Esophagus squamous epithelium (tissue), 5 donors: ENCODE results near the gene TSTD1. TPM values are rescaled to one million over a fixed set of nuclear protein-coding genes. Genes with fewer than 3 reads are reported as not detected.

ENCODE experiments used
- DNase-seq: peaks from one replicate; lab custom pipeline; 2025; lab: John Stamatoyannopoulos, UW
- H3K27ac ChIP-seq, 4 donors: fragments of 200-600 bp; sonication (generic); one replicate each; pipeline ENCODE4 v1.5.1; 2016 to 2019; ENCODE audit warnings: mild to moderate bottlenecking in 1 of 4
- H3K27me3 ChIP-seq, 4 donors: fragments of 200-600 bp; sonication (generic); 1 replicate in 3 of 4; 2 replicates in 1 of 4; pipeline versions ENCODE4 v1.5.1 to v1.6.0; 2017 to 2021; ENCODE audit warnings: antibody characterized with exemption in 1 of 4
- H3K36me3 ChIP-seq, 3 donors: fragments of 200-600 bp; sonication (generic); one replicate each; pipeline ENCODE4 v1.5.1; 2016 to 2019
- H3K4me1 ChIP-seq, 3 donors: fragments of 200-600 bp; sonication (generic); one replicate each; pipeline ENCODE4 v1.5.1; 2017 to 2019
- H3K4me3 ChIP-seq, 4 donors: fragments of 200-600 bp; sonication (generic); 1 replicate in 3 of 4; 2 replicates in 1 of 4; pipeline ENCODE4 v1.5.1; 2016 to 2019; ENCODE audit warnings: mild to moderate bottlenecking in 2 of 4, moderate library complexity in 1 of 4
- H3K9me3 ChIP-seq, 3 donors: fragments of 200-600 bp; sonication (generic); one replicate each; pipeline ENCODE4 v1.5.1; 2016 to 2019
- POLR2A ChIP-seq, 4 donors: fragments of 450-650 bp; IDR thresholded peaks; one replicate each; pipeline ENCODE4 v1.6.1; 2017; ENCODE audit warnings: antibody characterized with exemption in 4 of 4, mild to moderate bottlenecking in 4 of 4, moderate library complexity in 3 of 4
- WGBS, 2 donors: methylation state at CpG; one replicate each; pipeline ENCODE4 v1.1.5; 2018; 5-methylcytosine and 5-hydroxymethylcytosine counted together
- intact Hi-C: fragments of 100-400 bp; cut with DNase I; formaldehyde crosslinking; loops from one replicate; pipeline ENCODE4 v1.15.0; 2022
- total RNA-seq, 4 donors: library from RNA; depleted of rRNA; stranded (reverse); fragments of >200 nt; gene quantifications; one replicate each; pipeline ENCODE4 v1.1.0, GENCODE V29; 2016
- TF ChIP-seq, protein P1 (sequence below), 6 experiments: fragments of 450-650 bp in 4 of 6; fragments of 200-600 bp in 2 of 6; sonication (generic) in 2 of 6; IDR thresholded peaks; one replicate each; pipeline ENCODE4 v1.5.1; 2016 to 2019; ENCODE audit warnings: antibody characterized with exemption in 6 of 6, mild to moderate bottlenecking in 4 of 6, moderate library complexity in 4 of 6
- donor health status: DM: yes; HTN: yes; CAD: no.

Gene TSTD1
- total RNA-seq, 4 donors from 2014 or later, result 69.3 to 99.0 (median 91.4) TPM

- intact Hi-C loops, result no loop called here
- TF ChIP-seq, protein P1, sequence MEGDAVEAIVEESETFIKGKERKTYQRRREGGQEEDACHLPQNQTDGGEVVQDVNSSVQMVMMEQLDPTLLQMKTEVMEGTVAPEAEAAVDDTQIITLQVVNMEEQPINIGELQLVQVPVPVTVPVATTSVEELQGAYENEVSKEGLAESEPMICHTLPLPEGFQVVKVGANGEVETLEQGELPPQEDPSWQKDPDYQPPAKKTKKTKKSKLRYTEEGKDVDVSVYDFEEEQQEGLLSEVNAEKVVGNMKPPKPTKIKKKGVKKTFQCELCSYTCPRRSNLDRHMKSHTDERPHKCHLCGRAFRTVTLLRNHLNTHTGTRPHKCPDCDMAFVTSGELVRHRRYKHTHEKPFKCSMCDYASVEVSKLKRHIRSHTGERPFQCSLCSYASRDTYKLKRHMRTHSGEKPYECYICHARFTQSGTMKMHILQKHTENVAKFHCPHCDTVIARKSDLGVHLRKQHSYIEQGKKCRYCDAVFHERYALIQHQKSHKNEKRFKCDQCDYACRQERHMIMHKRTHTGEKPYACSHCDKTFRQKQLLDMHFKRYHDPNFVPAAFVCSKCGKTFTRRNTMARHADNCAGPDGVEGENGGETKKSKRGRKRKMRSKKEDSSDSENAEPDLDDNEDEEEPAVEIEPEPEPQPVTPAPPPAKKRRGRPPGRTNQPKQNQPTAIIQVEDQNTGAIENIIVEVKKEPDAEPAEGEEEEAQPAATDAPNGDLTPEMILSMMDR (IDR thresholded peaks at IDR 0.05), result no peak
- TF ChIP-seq POLR2A (IDR thresholded peaks at IDR 0.05), result no peak
- 32 to 35% methylated on average over 8 of the region's 12 CpGs for WGBS, 2 donors
Measured at GRCh38 chr1:161074676-161075368, 36.1 kb upstream of the TSTD1 start.

DNA sequence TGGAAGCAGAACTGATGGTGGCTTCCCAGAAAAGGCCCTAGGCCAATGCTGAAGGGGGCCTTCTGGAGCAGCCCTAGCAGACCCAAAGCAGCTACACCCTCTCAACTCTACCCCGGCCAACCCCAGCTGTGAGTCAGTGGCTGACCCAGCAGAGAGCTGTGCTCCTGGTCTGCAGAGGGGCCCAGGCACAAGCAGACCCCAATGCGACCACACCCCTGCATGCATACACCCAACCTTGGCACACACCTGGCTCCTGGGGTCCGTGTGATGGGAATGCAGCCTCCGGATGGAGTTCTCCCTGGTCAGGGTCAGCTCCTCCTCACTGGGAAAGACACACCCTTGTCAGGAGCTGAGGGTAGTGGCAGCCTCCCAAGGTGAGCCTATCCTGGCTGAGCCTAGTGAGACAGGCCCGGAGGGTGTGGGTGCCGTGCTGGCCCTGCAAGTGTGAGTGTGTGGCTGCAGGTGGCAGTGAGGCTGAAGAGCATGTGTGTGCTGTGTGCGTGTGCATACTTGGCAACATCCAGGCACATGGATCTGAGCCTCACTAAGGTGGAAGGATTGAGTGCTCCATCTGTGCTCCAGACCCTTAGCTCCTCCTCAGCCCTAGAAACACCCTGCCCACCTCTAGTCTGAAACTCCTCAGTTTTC is 34.8 kb upstream of the TSTD1 start:
- no peak for TF ChIP-seq POLR2A (IDR thresholded peaks at IDR 0.05)
- TF ChIP-seq, protein P1 (IDR thresholded peaks at IDR 0.05), result peak in 2 of 6 experiments; percentile 33 to 47
- peak overlapping the region; percentile 82 to 97 (median 90) for H3K27ac ChIP-seq
- H3K9me3 ChIP-seq, result no peaks in the 10 kb centered on the region
- H3K4me3 ChIP-seq, result no peak overlapping the region
- H3K36me3 ChIP-seq, result peaks cover 0 to 71% (median 13%) of the 10 kb centered on the region in 3 donors
- no peak for DNase-seq
- intact Hi-C loops, result no loop called here
- no peaks in the 10 kb centered on the region for H3K27me3 ChIP-seq
- WGBS, 2 donors, result 30 to 71% methylated on average over 2 of the region's 7 CpGs
- H3K4me1 ChIP-seq, result peaks cover 0 to 95% (median 13%) of the 10 kb centered on the region in 3 donors

More at GRCh38 chr1:161074676-161075368, 36.1 kb upstream of the TSTD1 start:
- peak overlapping the region in 1 of 4 donors; percentile 23 for H3K4me3 ChIP-seq
- DNase-seq, result no peak
- H3K27ac ChIP-seq, result peak overlapping the region; percentile 82 to 97 (median 90)
- no peaks in the 10 kb centered on the region for H3K9me3 ChIP-seq
- H3K4me1 ChIP-seq, result peaks cover 5 to 95% (median 17%) of the 10 kb centered on the region in 3 donors
- peaks cover 0 to 6% (median 0%) of the 10 kb centered on the region in 4 donors for H3K27me3 ChIP-seq
- peaks cover 0 to 74% (median 13%) of the 10 kb centered on the region in 3 donors for H3K36me3 ChIP-seq

DNA sequence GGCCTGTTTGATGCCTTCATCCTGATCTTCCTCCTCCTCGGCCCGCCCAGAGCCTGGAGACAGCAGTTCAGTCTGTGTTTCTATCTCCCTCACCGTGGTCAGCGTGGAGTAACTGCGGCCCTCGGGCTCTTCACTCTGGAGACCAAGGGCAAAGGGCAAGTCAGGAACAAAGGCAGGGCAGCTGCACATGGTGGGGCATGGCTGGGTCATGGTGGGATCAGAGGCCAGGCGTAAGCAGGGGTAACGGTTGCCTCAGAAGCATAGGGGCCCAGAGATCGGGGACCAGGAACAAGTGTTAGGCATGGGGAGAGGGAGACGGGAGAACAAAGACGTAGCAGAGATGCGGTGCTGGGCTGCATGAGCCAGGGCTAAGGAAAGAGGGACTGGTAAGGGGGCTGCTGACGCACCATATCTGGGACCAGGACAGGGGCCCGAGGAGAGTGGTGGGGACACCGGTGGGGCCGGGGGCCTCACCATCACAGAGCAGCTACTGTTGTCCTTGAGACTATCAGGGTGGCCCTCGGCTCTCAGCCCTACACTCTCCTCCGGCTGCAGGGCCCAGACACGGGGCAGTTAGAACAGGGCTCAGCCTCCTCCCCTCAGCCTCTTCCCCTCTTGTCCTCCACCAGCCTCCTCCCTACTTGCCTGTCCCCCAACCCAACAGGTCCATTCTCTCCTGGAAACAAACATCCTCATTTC is 34.1 kb upstream of the TSTD1 start:
- no peak overlapping the region for H3K4me3 ChIP-seq
- no peak for TF ChIP-seq POLR2A (IDR thresholded peaks at IDR 0.05)
- TF ChIP-seq, protein P1 (IDR thresholded peaks at IDR 0.05), result no peak
- WGBS, 2 donors, result 93 to 94% methylated on average over 13 to 14 of the region's 19 CpGs
- H3K27me3 ChIP-seq, result no peaks in the 10 kb centered on the region
- H3K27ac ChIP-seq, result peak overlapping the region; percentile 59 to 97 (median 90)
- no peak for DNase-seq
- peaks cover 0 to 99% (median 13%) of the 10 kb centered on the region in 3 donors for H3K4me1 ChIP-seq
- H3K36me3 ChIP-seq, result peaks cover 0 to 64% (median 13%) of the 10 kb centered on the region in 3 donors
- intact Hi-C loops, result no loop called here
- H3K9me3 ChIP-seq, result no peaks in the 10 kb centered on the region

DNA sequence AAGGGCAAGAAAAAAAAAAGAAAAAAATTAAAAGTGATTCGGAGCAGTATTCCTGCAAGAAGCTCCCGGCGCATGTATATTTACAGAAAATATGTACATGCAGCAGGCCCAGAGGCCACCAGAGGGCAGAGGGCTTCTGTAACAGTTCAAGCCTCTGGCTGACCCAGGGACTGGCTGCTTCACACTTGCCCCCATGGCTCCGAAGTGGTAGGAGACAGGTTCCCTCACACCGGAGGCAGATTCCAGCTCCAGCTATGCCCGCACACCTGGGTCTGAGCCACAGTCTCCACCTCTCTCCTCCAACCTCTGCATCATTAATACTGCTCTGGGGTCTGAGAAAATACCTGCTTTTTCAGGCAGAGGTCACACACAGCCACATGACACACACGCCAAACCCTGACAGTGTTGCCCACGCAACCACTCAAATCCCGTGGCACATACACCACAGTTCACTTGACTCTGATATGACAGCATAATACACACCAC is 33.2 kb upstream of the TSTD1 start:
- no peak for DNase-seq
- Histone ChIP-seq H3K36me3 (peaks cover 0 to 61% (median 7%) of the 10 kb centered on the region in 3 donors), H3K9me3 (no peaks in the 10 kb centered on the region), H3K27me3 (no peaks in the 10 kb centered on the region), H3K27ac (peak overlapping the region in 1 of 4 donors; percentile 97), H3K4me1 (peaks cover 0 to 98% (median 13%) of the 10 kb centered on the region in 3 donors), H3K4me3 (no peak overlapping the region)
- 68 to 76% methylated on average over 7 to 9 of the region's 9 CpGs for WGBS, 2 donors
- intact Hi-C loops, result no loop called here
- TF ChIP-seq, protein P1 (IDR thresholded peaks at IDR 0.05), result peak; percentile 20 to 70 (median 58)
- TF ChIP-seq POLR2A (IDR thresholded peaks at IDR 0.05), result no peak
